KG1 (cell line): Measurements from ENCODE around the gene PDPK1.
"Not testable (repeated sequence)": the region's sequence is repeated elsewhere in the genome, so short reads cannot be mapped to it uniquely, and the experiment has no call there.

Experiments
- DNase-seq: peaks from one replicate; lab custom pipeline; 2025; lab: John Stamatoyannopoulos, UW

The PDPK1 gene

GRCh38 chr16:2523801-2524231, 14.0 kb upstream of the PDPK1 start:
- no peak for DNase-seq

- DNase-seq = no peak
Measured at GRCh38 chr16:2524339-2524938, 13.4 kb upstream of the PDPK1 start.

GRCh38 chr16:2526135-2526534, 11.7 kb upstream of the PDPK1 start:
- DNase-seq = no peak

GRCh38 chr16:2527071-2527783, 10.6 kb upstream of the PDPK1 start:
- DNase-seq = no peak

GRCh38 chr16:2527784-2528100, 10.1 kb upstream of the PDPK1 start:
- no peak for DNase-seq

- DNase-seq = no peak
Measured at GRCh38 chr16:2528161-2529060, 9.4 kb upstream of the PDPK1 start.

- DNase-seq = no peak
Measured at GRCh38 chr16:2529061-2529931, 8.5 kb upstream of the PDPK1 start.

GRCh38 chr16:2529961-2530628, 7.7 kb upstream of the PDPK1 start:
- DNase-seq = no peak

GRCh38 chr16:2530629-2531318, 7.0 kb upstream of the PDPK1 start:
- no peak for DNase-seq

- DNase-seq = no peak
Measured at GRCh38 chr16:2531371-2531695, 6.5 kb upstream of the PDPK1 start, which contains the start of gene CEMP1. TSS of gene CEMP1 (minus strand) at chr16:2531408. CDS start at chr16:2531073, 335 bp downstream.

GRCh38 chr16:2531696-2532493, 5.9 kb upstream of the PDPK1 start:
- peak; percentile 89 for DNase-seq

GRCh38 chr16:2532494-2533141, 5.2 kb upstream of the PDPK1 start:
- no peak for DNase-seq

GRCh38 chr16:2533142-2533755, 4.6 kb upstream of the PDPK1 start:
- not testable (repeated sequence) for DNase-seq

GRCh38 chr16:2533912-2534311, 3.9 kb upstream of the PDPK1 start:
- no peak for DNase-seq

GRCh38 chr16:2534335-2534734, 3.5 kb upstream of the PDPK1 start:
- DNase-seq = not testable (repeated sequence)

GRCh38 chr16:2535625-2536013, 2.2 kb upstream of the PDPK1 start:
- no peak for DNase-seq

GRCh38 chr16:2539192-2539844, 1.5 kb downstream of the PDPK1 start:
- DNase-seq = not testable (repeated sequence)

GRCh38 chr16:2539845-2540458, 2.1 kb downstream of the PDPK1 start:
- DNase-seq = not testable (repeated sequence)
